ENCODE measurements around the gene SH3RF2.
"Not testable (repeated sequence)": the region's sequence is repeated elsewhere in the genome, so short reads cannot be mapped to it uniquely, and the experiment has no call there.

Gene SH3RF2

DNA sequence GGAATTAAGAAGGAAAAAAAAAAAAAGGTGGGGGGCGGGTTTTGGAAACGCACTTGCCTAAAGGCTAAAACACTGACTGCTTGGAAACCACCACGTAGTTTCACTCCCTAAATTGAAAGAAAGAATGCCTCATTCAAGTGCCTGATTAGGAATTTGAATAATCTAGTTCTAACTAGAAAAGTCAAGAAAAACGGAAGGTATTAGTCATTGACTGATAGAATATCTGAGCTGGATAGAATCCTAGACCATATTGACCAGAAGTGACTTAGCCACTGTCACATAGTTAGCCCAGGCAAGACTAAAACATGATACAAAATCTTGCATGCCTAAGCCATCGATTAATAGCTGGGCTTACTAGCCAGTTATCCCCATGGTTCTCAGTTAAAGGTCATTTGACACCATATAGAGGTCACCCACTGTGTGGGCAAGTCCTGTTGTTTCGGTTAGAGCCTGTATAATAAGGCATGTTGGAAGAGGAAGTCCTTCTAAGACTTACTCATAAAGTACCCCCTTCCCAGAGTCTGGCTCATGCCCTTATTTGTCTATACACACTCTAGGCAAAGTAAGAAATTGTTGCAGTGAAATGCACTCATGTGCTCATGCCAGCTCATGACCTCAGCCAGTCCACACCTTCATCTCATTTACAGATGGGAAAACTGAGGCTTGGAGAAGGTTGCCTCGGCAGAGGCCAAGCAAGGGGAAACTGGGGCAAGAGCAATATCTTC lies 40.2 kb downstream of the SH3RF2 start:
- no peak for DNase-seq (ENCODE audit: extremely low read depth in 1 of 2, low read depth in 1 of 2)

DNA sequence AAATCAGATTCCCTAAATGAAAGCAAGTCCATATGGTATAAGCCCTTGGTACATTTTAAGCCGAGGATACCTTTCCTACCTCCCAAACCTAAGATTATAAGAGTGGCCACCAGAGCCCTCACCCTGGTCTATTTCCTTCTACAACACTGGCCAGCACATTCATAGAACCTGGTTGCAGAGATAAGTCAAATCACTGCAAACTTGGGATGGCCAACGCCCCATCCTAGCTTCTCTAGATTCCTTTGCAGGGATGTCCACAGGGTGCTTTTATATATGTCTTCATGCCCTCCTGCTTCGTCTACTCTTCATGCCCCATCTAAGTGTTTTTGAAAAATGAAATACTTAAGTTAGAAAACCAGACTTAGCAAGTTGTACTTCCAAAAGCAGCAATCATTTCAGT lies 41.8 kb downstream of the SH3RF2 start:
- DNase-seq (ENCODE audit: extremely low read depth in 1 of 2, low read depth in 1 of 2), result no peak

DNA sequence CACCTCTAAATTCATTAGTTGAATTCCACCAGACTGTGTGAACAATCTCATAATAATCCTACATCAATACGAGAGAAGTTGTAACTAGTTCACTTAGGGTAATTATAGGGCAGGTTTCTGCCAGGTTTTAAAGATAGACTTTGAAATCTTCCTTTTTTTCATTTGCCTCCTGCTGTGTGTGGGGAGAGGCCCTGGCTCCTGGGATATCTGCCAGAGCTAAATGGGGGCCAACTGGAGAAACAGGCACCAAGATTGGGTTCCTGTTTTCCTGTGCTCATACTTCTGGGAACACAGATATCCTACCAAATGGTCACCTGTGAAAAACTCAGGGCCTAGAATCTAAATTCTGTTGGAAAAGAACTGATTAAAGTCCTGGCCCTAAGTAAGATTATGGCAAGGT lies 42.3 kb downstream of the SH3RF2 start:
- DNase-seq (ENCODE audit: extremely low read depth in 1 of 2, low read depth in 1 of 2), result no peak

DNA sequence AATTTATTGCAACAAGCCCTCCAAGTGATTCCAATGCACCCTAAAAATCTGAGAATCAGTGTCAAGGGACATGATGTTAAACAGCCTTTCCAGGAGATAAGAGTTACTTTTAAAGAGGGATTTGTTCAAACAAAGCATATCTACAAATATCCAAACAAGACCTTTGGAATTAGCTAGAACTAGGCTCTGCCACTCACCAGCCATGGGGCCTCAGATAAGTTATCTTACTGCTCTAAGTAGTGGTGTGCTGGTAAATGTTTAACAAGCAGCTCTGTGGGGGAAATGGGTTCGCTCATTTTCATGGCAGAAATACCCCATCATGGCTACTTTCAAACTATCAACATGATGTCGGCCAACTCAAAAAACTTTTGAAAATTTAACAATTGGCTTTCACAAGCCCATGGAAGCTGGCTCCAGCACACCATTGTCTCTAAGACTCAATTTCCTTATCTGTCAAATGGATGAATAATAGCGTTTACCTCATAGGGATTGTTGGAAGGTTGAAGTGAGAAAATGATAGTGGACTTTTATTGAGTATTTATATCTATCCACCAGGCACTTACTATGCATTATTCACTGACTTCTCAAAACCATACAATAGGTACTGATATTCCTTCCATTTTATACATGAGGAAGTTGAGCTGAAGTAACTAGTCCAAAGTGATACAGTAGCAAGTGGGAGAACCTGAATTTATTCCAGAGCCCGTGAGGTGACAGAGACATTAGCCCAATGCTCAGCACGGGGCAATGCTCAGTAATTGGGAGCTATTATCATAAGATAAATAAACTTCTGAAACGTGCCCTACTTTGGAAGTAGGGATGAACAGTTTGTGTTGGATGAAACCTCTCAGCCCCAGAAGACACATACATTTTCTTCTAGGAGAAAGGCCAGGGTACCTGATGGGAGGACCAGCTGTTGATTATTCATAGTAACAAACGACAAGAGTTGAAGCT lies 43.2 kb downstream of the SH3RF2 start:
- DNase-seq (ENCODE audit: extremely low read depth in 1 of 2, low read depth in 1 of 2), result no peak

DNA sequence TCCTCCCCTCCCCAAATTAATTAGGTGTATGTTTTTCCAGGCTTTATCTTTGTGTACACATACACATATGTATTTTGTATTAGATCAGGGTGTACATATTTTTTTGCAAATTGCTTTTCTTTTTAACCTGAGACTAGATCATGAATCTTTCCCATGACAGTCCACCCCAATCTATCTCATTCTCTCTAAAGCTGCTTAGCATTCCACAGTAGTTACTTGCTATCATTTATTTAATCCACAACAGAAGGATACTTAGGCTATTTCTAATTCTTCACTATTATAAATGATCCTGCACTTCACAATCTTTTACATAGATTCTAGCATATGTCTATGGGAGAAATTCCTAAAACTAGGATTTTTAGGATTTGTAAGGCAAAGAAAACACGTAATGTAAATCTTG lies 43.9 kb downstream of the SH3RF2 start:
- no peak for DNase-seq (ENCODE audit: extremely low read depth in 1 of 2, low read depth in 1 of 2)

GRCh38 chr5:145980718-145981117 lies 44.3 kb downstream of the SH3RF2 start:
- no peak for DNase-seq (ENCODE audit: extremely low read depth in 1 of 2, low read depth in 1 of 2)

DNA sequence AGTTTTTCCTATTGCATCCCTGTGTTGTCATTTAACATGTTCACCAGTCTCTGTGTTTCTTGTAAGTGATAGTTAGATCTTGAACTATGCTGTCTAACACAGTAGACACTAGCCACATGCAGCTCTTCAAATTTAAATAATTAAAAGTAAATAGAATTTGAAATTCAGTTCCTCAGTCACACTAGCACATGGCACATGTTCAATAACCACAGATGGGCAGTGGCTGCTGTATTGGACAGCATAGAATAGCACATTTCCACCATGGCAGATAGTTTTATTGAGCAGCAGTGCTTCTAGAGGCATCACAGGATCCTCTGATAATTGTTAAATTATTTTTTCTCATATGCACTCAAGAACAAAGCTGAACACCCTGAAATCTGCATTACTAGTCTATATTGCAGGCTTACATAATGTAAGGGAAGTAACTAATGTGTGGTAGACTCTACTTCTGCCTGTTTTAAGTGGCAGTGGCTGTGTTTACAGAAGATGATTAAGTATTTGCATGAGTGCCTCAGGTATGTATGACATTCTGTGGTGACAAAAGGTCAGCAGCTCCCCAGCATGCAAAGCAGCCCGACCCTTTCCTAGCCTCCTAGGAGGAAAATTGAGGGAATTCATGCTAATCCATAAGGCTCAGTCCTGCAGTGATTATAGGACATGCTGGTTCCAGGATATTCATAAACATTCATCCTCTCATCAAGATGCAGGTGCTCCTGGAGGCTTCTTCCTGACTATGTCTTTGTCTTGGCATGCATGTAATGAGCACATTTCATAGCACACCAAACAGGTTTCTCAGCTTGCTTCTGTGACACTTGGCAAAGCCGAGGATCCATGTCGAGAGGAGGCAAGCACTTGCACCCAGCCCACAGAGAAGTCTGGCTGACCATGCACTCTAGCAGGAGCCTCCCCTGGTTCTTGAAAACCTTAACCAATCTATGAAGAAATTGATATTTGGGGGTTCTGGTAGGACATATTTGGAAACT lies 45.5 kb downstream of the SH3RF2 start:
- DNase-seq (ENCODE audit: extremely low read depth in 1 of 2, low read depth in 1 of 2), result no peak

- no peak for DNase-seq (ENCODE audit: extremely low read depth in 1 of 2, low read depth in 1 of 2)
These were observed 46.4 kb downstream of the SH3RF2 start for GRCh38 chr5:145982572-145983318.

GRCh38 chr5:145983446-145983845 lies 47.1 kb downstream of the SH3RF2 start:
- no peak for DNase-seq (ENCODE audit: extremely low read depth in 1 of 2, low read depth in 1 of 2)

DNA sequence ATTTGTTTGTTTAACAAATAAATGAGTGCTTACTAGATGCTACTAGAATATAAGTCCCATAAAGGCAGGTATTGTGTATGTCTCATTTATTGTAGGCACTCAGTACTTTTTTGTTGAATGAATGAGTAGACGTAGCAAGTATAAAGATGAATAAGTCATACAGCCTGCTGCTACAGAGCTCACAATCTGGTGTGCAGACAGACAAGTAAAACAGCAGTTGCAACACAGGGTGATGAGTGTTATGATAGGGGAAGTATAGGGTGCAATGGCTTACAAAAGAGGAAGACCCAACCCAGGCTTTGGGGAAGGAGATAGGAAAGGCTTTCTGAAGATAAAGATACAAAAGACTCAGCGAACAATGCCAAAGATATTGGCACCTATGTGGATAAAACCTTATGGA lies 47.7 kb downstream of the SH3RF2 start:
- no peak for DNase-seq (ENCODE audit: extremely low read depth in 1 of 2, low read depth in 1 of 2)

DNA sequence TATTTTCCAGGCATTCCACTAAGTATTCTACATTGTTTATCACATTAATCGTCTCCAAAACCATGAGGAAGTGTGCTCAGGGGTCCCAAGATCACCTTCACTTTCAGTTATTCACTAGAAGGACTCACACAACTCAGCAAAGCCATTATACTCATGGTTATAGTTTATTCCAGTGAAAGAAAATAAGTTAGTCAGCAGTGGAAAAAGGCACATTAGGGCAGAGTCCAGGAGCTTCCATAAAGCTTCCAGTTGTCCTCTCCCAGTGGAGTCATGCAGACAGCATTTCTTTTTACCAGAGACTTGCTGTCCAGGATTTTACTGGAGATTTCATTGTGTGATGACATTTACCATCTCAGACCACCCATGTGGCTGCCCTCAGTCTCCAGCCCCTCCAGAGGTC lies 51.5 kb downstream of the SH3RF2 start:
- no peak for DNase-seq (ENCODE audit: extremely low read depth in 1 of 2, low read depth in 1 of 2)

DNA sequence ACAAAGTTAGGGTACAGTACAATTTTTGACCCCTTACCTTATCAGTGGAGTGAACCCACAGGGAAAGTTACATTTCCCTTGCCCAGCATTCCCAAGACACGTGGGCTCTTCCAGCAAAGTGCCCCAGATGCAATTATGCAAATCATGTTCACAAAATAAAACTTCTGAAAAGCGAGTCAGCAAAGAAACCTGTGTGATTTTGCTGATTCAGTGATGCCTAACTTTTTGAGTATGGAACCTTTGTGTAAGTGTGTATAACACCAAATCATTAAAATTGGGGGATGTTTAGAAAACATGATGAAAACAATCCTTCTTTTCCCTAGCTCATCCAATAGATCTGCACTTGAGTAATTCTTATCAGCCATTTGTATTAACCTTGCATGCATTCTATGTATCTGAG lies 52.6 kb downstream of the SH3RF2 start:
- no peak for DNase-seq (ENCODE audit: extremely low read depth in 1 of 2, low read depth in 1 of 2)

DNA sequence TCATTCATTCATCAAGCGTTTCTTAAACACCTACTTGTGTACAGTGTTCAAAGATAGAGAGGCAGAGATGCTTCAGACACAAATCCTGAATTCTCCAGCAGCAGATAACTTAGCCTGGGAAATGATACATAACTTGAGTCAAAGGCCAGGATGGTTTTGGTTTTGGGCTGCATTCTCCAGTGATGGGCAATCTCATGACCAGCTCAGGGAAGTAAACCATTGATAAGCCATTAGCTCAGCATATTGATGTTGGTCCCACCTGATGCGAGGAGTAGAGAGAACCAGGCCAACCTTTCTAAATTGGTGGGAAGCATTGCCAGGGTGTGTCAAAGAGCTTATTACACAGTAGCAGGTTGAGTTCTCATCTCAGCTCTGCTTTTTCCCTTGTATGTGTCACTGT lies 53.0 kb downstream of the SH3RF2 start:
- no peak for DNase-seq (ENCODE audit: extremely low read depth in 1 of 2, low read depth in 1 of 2)

DNA sequence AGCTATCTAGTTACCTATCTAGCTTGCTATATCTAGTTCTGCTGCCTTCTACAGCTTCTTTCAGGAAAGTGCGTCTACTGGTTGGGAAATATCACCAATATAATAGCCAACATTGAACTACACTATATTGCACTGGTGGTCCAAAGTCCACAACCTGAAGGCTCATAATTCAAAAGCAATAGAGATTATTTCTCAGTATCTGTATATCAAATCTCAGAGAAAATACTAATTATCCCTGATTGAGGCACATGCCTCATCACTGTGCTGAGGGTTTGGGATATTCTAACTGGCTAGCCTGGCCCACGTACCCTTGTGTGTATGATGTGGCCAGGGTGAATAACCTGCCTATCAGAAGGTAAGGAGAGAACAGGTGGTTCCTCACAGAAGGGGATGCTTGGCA lies 53.8 kb downstream of the SH3RF2 start:
- no peak for DNase-seq (ENCODE audit: extremely low read depth in 1 of 2, low read depth in 1 of 2)

DNA sequence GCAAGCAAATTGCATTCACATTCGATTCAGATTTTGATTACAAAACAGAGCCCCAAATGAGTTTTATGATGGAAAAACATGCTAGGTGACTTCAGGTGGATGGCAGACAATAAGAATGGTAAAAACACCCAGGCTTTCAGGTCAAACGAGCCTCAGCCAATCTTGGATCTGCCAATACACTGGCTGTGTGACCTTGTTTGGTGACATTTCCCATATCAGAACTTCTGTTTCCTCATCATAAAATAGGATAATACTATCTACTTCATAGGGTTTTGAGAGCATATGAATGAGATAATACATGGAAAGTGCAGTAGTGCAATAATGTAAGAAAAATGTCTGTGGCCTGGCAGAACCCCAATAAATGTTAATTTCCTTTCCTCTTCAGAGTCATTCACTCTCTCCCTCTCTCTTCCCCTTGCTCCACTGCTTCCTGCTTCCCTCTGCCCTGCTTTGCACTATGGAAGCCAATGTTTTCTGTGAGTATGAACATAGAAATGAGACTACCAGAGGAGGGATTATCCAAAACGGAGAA lies 54.7 kb downstream of the SH3RF2 start:
- no peak for DNase-seq (ENCODE audit: extremely low read depth in 1 of 2, low read depth in 1 of 2)

GRCh38 chr5:145993538-145993937 lies 57.2 kb downstream of the SH3RF2 start:
- not testable (repeated sequence) for DNase-seq (ENCODE audit: extremely low read depth in 1 of 2, low read depth in 1 of 2)

DNA sequence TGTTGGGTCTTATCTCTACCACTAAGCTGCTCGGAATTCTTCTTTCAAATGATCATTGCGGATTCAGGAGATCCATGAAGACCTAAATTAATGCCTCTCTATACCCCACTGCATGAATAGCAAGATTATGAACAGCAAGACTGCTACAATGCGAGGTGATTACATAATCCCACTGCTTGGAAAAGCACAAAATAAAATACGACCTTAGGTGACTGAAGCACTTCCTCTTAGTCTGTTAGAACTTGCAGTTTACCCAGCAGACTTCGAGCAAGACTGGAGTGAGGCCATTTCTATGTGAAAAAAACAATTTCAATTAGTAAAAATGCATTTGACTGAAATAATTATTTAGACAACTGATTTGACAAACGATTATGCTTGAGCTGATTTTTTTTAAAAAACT lies 59.8 kb downstream of the SH3RF2 start:
- no peak for DNase-seq (ENCODE audit: extremely low read depth in 1 of 2, low read depth in 1 of 2)

- no peak for DNase-seq (ENCODE audit: extremely low read depth in 1 of 2, low read depth in 1 of 2)
These were observed 62.8 kb downstream of the SH3RF2 start for GRCh38 chr5:145999208-145999607.

GRCh38 chr5:146000072-146000471 lies 63.7 kb downstream of the SH3RF2 start:
- no peak for DNase-seq (ENCODE audit: extremely low read depth in 1 of 2, low read depth in 1 of 2)

Data from activated CD8-positive, alpha-beta memory T cell treated with anti-CD3 and anti-CD28 coated beads for 1 hour (primary cell).